ENCODE measurements around the gene CDH15.

CDH15 gene

DNA sequence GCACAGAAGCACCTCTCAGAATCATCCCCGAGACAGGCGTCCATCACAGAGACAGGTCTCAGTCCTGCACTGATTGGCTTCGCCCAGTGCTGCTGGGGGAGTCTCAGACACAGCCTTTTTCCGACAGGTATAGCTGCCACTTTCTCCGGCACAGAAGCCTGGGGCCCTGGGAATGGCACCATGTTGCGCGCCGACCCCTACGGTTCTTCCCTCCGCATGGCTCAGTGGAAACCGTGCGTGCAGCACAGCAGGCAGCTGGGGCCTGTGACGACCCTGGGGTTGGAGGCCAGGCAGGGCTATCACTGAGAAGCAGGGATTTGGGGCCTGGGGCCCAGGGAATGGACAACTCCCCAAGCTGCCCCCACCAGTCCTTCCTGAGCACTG lies 29.7 kb upstream of the CDH15 start:
- no peak for DNase-seq

DNA sequence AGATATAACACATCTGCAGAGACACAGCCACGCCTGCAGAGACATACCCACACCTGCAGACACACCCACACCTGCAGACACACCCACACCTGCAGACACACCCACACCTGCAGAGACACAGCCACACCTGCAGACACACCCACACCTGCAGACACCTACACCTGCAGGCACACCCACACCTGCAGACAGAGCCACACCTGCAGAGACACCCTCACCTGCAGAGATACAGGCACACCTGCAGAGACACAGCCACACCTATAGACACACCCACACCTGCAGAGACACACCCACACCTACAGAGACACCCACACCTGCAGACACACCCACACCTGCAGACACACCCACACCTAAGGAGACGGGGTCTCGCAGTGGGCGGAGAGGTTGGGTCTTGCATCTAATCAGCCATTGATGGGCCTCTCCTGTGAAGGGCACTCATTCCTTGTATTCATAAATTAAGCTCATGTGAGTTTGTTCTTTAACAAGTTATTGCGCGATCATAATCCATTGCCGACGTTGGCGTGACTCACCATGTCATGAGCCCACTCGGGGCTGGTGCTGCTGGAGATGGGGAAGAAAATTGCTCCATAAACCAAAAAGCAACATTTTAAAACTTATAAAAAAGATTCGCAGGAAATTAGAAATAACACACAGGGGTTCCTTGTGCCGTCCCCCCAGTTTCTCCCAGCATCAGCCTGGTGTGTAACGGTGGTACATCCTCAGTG lies 28.9 kb upstream of the CDH15 start:
- DNase-seq: no peak

DNA sequence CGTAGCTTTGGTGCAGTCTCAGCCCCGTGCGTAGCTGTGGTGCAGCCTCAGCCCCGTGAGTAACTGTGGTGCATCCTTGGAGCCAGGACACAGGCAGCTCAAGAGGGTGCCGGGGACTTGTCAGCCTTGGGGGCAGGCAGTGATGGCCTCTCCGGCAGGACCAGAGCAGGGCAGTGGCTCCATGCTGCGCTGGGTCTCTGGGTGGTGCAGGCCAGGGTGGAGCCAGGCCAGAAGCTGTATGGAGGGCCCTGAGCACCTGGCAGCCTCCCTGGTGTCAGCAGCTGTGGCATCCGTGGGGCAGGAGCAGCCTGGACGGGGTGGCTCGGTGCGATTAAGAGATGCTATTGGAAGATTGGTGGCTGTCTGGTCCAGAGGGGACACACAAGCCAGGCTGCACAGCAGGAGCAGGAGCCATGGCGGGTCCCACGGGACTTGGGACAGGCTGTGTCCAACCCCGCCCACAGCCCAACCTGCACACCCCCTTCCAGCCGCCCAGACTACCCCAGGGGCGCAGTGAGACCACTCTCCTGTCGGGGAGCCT lies 28.3 kb upstream of the CDH15 start:
- no peak for DNase-seq

DNA sequence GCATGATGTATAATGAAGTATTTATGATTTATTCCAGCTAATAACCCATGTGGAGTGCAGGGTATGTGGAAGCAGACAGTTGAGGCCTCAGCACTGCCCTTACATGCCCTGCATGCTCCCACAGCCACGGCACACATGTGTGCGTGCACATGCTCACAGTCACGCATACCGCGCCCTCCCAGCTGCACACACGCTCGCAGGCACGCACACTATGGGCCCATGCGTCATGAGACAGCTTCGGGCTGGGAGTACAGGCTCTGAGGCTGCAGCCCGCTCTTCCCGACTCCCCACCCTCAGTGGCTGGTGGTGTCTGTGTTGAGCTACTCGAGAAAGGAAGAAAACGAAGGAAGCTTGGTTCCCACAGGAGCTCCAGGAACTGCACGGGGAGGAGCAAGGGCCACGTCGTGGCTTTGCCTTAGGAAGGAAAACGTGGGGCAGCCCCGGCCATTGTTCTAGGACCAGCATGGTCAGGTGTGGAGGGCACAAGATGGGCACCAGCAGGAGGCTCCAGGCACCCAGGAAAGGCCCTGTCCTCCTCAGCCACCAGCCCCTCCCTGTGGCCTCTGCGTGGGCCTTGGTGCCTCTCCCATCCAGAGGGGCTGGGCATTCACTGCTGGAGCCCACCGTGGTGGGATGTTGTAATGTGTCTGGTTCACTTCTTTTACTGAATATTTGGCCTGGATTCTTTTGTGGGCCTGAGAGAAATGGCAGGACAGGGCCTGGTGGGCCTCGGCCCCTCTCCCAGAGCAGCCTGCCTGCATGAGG lies 27.5 kb upstream of the CDH15 start:
- no peak for DNase-seq

DNA sequence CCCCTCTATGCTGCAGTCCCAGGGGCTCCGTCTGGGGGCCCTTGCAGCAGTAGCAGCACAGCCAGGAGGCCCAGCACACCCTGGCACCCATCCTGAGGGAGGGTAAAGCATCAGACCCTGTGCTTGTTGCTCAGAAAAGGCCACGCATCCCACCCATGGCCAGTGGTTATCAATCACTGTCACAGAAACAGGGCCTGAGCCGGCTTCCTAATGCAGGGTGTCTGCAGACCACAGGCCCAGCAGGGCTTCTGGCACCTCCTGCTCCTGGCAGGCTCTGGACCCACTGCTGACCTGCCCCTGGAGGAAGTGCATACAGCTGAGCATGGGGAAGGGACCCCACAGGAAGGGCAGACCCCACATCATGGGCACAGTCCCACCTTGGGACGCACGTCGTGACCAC lies 26.9 kb upstream of the CDH15 start:
- no peak for DNase-seq

DNA sequence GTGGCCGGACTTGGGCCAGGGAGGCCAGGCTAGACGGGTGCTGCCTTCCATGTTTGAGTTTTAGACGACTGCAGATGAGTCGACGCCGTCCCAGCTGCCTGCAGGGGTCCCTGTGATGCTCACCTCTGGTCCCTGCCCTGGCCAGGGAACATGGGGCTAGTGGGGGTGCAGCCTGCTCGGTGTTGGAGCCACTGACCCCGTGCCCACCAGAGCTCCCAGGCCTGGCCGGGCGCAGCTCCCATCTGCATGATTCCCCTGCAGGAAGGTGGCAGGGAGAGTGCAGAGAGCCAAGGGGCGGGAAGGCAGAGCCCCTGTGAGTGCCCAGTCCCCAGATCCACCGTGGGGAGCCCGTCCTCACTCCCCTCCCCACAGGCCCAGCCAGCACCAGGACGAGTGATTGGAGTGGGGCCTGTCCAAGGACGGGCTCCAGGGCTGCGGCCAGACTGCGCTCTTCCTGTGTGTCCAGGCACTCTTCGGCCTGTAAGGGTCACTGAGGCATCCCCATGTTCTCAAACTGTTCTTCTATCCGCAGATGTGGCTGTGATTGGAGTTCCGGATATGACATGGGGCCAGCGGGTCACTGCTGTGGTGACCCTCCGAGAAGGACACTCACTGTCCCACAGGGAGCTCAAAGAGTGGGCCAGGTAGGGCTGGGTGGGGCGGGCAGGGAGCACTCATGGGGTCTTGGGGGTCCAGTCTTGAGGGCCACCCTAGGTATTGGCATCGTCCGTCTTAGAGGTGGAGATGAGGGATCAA lies 26.0 kb upstream of the CDH15 start:
- no peak for DNase-seq

DNA sequence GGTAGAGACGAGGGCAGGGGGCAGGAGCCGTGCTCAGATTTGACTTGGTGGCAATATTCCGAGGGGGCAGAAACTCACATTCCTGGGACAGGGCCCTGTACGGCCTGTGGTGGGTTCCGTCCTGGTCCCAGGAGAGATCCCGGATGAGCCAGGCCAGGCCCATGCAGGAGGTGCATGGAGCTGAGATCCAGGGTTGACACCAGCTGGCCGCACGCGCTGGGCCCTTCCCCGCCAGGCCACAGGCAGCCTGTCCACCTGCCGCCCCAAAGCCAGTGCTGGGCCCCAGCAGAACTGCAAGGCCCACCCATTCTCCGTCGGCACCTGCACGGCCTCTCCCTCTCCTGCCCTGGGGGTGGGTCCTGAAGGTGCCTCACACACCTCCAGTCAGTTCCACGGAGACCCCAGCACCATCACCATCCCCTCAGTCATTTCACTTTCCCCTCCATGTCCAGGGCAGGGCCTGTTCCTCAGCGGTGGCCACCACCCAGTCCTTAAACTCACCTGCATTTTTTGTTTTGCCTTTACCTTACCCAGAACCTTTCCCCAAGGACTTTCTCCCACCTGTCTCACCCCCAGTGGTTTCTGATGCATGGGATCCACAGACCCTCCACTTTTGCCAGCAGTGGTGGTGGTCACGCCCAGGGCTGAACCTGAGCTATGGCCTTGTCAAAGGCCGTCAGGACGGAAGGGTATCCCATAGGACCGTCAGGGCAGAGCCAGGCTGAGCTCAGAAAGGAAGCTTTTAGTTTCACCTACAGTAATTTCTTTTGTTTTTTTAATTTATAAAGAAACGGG lies 25.1 kb upstream of the CDH15 start:
- no peak for DNase-seq

DNA sequence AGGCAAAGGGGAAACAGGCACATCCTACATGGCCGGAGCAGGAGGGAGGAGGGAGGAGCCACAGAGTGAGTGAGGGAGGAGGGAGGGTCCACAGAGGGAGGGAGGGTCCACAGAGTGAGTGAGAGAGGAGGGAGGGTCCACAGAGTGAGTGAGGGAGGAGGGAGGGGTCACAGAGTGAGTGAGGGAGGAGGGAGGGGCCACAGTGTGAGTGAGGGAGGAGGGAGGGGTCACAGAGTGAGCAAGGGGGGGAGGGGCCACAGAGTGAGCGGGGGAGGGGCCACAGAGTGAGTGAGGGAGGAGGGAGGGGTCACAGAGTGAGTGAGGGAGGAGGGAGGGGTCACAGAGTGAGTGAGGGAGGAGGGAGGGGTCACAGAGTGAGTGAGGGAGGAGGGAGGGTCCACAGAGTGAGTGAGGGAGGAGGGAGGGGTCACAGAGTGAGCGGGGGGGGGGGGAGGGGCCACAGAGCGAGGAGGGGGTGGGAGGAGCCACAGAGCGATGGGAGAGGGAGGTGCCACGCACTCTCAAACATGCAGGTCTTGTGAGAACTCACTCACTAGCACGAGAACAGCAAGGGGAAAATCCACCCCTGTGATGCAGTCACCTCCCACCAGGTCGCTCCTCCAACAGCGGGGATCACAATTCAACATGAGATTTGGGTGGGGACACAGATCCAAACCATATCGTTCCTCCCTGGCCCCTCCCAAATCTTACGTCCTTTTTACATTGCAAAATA lies 24.3 kb upstream of the CDH15 start:
- DNase-seq: no peak

DNA sequence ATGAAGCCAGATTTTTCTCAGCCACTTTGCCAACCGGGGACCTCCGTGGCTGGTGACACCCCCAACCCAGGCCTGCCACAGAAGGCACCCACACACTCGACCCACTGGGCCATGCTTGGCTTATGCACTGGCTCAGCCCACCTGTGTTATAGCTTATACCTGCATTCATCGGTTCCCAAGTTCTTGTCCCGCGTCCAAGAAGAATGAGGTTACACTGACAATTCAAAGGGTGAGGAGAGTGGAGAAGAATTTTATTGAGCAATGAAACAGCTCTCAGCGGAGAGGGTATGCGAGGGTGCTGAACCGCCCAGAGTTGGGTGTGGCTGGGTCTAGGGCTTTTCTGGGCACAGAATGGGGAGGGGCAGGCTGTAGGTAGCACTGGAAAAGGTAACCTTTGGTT lies 22.2 kb upstream of the CDH15 start:
- DNase-seq: no peak

DNA sequence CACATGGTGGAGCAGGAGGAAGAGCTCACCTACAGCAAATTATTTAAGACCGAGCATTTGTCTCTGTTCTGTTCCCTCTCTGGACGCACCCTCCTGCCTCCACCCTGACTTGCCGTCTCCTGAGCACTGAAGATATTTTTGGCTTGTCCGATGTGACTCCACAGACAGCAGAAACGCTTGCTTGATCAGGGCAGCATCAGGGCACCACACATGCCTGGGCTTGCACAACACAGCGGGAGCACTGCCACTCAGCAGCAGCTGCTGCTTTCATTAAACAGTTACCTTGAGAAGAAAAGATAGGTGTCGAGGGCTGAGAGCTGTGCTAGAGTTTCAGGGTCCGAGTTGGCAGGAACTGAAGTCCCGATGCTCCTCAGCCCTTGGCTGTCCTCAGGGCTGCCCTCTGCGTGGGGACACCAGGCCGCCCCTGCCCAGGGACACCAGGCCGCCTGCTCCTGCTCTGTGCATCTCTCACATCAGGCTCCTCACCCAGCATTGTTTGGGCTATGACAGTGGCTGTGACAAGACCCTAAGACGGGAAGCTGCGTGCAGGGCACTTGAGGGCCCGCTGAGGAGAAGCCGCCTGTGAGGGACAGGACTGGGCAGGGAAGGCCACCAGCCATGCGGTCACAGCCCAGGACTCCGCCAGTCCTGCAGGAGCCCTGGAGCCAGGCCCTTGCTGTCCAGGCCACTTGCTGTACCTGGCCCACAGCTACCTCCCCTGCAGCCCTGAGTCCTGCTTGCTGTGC lies 21.3 kb upstream of the CDH15 start:
- DNase-seq: no peak

DNA sequence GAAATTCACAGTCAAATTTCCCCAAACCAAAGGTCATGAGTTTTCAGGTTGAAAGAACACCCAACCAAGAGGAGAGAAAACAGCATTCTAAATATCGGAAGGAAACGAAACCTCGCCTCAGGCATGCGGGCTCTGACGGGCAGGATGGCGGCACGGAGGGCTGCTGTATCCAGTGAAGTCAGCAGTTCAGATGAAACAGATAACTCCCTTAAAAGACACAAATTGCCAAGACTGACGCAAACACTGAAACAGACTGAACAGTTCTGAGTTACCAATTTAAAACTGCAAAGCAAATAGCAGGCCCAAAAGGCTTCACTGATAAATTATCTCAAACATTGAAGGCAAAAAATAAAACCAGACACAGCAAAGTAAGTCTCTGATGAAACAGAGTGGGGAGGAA lies 20.6 kb upstream of the CDH15 start:
- DNase-seq: no peak

DNA sequence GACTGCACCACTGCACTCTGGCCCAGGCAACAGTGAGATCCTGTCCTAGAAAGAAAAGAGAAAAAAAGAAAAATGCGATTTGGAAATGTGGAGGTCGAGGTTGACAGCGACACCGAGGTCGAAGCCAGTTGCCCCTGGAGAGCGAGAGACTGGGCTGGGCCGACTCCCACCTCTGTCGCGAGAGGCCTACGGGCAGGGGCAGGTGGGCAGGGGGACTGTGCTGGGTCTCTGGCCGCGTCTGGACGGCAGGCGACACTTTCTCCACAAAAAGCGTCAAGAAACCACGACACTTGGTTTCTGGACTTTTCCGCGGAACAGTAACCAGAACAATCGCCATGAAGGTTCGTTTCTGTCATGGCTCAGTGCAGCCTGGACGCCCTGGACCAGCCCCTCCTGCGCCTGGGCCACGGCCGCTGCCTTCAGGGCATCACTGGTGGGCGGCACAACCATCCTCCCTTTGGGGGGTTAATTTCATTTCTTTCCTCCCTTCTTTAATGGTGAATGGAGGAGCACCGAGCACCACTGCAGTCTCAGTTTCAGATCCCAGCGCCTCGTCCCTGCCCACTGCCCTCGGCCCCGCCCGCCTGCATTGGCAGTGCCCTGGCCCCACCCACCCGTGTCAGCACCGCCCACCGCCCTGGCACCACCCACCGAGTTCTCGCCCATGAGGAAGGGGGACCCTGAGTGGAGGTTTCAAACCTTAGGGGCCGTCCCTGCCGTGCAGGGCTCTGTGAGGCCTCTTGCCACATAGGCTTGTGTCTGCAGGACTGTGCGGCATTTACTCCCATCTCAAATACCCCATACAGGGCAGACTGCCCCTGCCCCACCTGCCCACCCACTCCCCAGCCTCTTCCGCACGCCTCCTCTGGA lies 18.5 kb upstream of the CDH15 start:
- DNase-seq: no peak

DNA sequence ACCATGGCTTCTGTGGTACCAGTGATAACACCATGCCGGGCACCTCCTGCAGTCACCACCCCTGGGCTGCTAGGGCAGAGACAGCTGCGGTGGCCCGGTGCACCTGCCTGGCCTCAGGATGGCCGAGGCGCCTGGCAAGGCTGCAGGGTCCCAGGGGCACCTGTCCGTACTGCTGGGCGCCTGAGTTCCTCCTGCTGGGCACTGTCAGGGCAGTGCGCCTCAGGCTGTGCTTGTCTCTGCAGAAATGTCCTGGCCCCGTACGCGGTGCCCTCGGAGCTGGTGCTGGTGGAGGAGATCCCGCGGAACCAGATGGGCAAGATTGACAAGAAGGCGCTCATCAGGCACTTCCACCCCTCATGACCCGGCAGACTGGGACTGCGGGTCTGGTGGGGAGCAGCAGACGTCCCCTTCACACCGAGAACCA lies 17.7 kb upstream of the CDH15 start:
- no peak for DNase-seq

DNA sequence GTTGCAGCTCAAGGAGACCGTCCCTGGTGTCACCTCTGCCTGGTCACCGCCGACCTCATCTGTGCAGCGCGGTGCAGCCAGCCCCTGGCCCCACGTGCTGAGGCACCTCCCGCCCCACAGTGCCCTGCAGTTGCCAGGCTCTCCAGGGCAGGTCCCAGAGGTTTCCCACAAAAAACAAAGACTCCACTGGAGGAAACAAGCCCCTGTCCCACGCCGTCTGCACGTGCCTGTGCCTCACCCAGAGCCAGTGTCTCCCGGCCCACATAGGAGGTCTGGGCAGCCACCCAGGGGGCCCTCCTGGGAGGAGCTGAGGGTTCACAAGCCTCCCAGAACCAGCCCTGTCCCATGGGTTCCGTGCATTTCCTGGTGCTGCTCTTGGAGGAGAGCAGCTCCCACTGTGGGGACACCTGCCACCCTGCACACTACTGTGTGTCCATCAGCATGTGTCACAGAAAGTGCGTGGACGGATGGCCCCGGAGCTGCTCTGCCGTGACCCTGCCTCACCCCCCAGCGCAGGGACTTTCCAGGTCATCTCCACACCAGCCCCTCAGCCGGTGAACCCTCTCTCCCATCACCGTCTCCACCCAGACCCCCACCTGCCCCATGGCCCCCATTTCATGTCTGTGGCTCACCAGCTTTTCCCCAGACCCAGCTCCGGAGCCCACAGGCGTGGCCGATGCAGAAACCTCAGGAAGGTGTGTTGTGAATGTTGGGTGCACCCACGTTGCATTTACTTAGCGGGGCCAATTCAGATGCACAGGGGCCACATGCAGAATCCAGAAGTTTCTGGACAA lies 17.0 kb upstream of the CDH15 start:
- DNase-seq: no peak

DNA sequence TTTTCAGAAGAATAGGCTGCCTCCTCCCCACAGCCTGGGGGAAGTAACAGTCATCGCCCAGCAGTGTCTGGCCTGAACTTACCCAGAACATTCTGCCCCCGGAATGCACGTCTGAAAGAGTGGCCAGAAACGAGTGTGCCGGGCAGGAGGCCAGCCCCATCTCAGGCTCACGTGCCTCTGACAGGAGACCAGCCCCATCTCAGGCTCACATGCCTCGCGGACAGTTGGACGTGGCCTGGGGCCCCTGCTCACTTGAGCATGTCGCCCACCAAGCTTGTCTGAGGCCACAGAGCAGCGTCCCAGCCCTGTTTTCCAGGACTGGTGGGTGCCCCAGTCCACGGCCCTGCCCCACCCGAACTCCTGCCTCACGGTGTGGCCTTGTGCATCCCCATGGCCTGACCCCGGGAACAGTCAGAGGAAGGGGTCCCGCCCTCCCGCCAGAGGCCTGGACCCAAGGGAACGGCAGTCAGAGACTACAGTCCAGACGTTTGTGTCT lies 16.3 kb upstream of the CDH15 start:
- no peak for DNase-seq

DNA sequence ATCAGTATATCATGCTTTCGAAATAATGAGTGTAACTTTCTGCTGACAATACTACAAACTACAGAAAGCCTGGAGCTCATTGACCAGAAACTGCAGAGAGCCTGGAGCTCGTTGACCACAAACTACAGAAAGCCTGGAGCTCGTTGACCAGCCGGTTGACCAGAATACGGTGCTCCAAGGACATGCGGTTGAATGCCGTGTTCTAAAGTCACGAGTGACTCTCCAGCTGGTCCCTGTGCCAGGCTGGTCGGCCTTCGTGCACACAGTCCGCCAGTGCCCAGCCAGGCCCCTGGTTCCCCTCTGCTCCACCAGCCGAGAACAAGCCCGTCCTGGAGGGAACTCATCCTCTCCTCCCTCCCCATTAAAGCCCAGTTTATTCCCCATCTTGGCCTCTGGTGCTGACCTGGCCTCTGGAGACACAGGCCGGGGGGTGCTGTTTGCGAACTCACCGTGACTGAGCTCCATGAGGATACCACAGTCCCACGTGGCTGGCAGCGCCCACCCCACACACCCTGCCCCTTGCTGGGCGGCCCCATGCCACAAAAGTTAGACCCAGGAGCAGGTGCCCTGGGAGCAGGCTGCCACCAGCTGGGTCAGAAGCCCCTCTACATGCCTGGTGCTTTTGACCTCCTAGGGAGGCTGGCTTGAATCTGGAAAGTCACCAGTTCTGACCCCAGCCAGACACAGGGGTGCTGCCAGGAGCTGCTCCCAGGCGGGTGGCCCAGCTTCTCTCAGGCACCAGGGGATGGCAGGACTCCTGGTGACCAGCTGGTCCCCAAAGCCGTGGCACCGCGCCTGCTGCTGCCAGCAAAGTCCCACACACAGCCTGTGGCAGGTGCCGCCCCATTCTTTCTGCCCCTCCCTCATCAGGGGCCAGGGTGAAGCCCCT lies 15.5 kb upstream of the CDH15 start:
- no peak for DNase-seq

DNA sequence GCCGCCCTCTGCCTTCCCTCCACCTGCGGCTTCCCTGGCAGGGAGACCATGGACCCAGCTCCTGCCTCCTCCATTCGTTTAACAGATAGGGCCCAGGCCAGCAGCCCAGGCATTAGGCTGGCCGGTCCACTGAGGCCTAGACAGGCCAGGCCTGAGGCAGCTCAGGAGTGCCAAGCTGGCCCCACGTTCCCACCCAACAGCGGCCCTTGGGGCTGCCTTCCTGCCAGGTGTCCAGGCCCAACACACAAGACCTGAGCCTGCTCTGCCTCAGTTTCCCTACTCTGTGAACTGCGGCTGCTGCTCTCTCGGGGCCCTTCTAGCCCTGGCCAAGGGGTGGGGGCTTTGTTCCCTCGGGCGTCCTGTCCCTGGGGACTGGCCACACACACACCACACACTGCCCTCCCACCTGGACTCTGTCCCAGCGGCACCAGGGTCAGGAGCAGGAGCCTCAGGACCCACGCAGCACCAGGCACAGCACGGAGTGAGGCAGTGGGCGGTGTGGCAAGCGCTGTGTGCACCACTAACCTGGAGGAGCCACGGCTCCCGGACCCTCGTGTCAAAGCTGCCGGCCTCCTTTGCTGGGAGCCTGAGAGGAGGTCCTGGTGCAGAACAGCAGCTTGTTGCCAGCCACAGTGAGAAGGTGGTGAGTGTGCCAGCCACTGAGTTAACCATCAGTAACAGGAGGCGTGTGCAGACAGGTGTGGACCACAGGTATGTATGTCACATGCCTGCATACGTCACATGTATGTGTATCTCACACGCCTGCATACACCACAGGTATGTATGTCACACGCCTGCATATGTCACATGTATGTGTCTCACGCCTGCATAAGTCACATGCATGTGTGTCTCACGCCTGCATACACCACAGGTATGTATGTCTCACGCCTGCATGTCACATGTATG lies 14.6 kb upstream of the CDH15 start:
- DNase-seq: no peak
